CD4-positive, alpha-beta memory T cell (primary cell): ENCODE data around the gene HIF1A. TPM values are rescaled to one million over a fixed set of nuclear protein-coding genes. Genes with fewer than 3 reads are reported as not detected.
"Not testable (repeated sequence)": the region's sequence is repeated elsewhere in the genome, so short reads cannot be mapped to it uniquely, and the experiment has no call there.

Source experiments
- CTCF ChIA-PET: fragments of 350-600 bp; sonication (Branson Sonifier 250); formaldehyde crosslinking; loops from one replicate; lab custom pipeline; 2021; ENCODE audit warnings: inconsistent platforms; ENCODE audit not compliant: partially characterized antibody; lab: Charles Lee
- POLR2A ChIA-PET: fragments of 350-600 bp; sonication (Branson Sonifier 250); formaldehyde crosslinking; loops from one replicate; lab custom pipeline; 2021; ENCODE audit not compliant: partially characterized antibody; lab: Charles Lee
- DNase-seq, 5 donors: peaks; one replicate each; pipeline versions ENCODE4 v3.0.0 to v3.0.0-alpha.2; 2020 to 2022; ENCODE audit warnings: mixed read lengths in 1 of 5
- H3K27ac ChIP-seq: one replicate; pipeline ENCODE4 v1.7.0; 2013; ENCODE audit warnings: low read depth, low read length
- H3K27me3 ChIP-seq: 2 replicates; pipeline ENCODE4 v1.7.0; 2013; ENCODE audit warnings: mild to moderate bottlenecking, low read length, moderate library complexity; ENCODE audit not compliant: insufficient read depth
- H3K36me3 ChIP-seq: 2 replicates; pipeline ENCODE4 v1.7.0; 2013; ENCODE audit warnings: mild to moderate bottlenecking, low read length, moderate library complexity; ENCODE audit not compliant: insufficient read depth
- H3K4me1 ChIP-seq: 2 replicates; pipeline ENCODE4 v1.7.0; 2013; ENCODE audit warnings: mild to moderate bottlenecking, low read length, moderate library complexity; ENCODE audit not compliant: insufficient read depth
- H3K4me3 ChIP-seq, 2 donors: one replicate each; pipeline ENCODE4 v1.7.0; 2013; ENCODE audit warnings: low read length in 2 of 2, mild to moderate bottlenecking in 1 of 2
- H3K9me3 ChIP-seq, 2 donors: one replicate each; pipeline ENCODE4 v1.7.0; 2013; ENCODE audit warnings: low read length in 2 of 2, control low read depth in 1 of 2; ENCODE audit not compliant: control insufficient read depth in 1 of 2
- H3K27ac Mint-ChIP-seq, 7 donors: one replicate each; pipeline ENCODE4 v1.8.0; 2020 to 2021; ENCODE audit warnings: mixed read lengths in 7 of 7, mild to moderate bottlenecking in 6 of 7, inconsistent platforms in 3 of 7, moderate library complexity in 3 of 7
- H3K27me3 Mint-ChIP-seq, 2 donors: one replicate each; pipeline ENCODE4 v1.8.0; 2020 to 2021; ENCODE audit warnings: mixed read lengths in 2 of 2
- H3K36me3 Mint-ChIP-seq, 2 donors: one replicate each; pipeline ENCODE4 v1.8.0; 2020 to 2021; ENCODE audit warnings: mixed read lengths in 2 of 2, inconsistent platforms in 1 of 2, mild to moderate bottlenecking in 1 of 2
- H3K4me1 Mint-ChIP-seq, 4 donors: one replicate each; pipeline ENCODE4 v1.8.0; 2020 to 2021; ENCODE audit warnings: mixed read lengths in 4 of 4, mild to moderate bottlenecking in 1 of 4
- H3K4me3 Mint-ChIP-seq, 8 donors: one replicate each; pipeline ENCODE4 v1.8.0; 2020 to 2021; ENCODE audit warnings: mixed read lengths in 8 of 8, mild to moderate bottlenecking in 7 of 8, moderate library complexity in 6 of 8, inconsistent platforms in 3 of 8
- H3K9me3 Mint-ChIP-seq, 8 donors: one replicate each; pipeline ENCODE4 v1.8.0; 2020 to 2021; ENCODE audit warnings: mixed read lengths in 8 of 8, mild to moderate bottlenecking in 5 of 8, inconsistent platforms in 3 of 8, moderate library complexity in 1 of 8
- intact Hi-C: fragments of 100-400 bp; cut with micrococcal nuclease; formaldehyde crosslinking; loops from one replicate; pipeline ENCODE4 v1.15.1; 2023
- polyA plus RNA-seq, 2 donors: library from polyadenylated mRNA; unstranded; fragments of 300-500 nt; fragmentation: Illumina TruSeq; gene quantifications; one replicate each; pipeline ENCODE4 v1.2.3, GENCODE V29; 2021
- total RNA-seq, 2 experiments: library from RNA; stranded (reverse); gene quantifications; one replicate each; pipeline ENCODE4 v1.2.3, GENCODE V29; 2021

HIF1A gene
- total and polyA plus RNA-seq, 4 experiments from 2014 or later, result 82.5 to 87.1 (median 84.2) TPM

DNA sequence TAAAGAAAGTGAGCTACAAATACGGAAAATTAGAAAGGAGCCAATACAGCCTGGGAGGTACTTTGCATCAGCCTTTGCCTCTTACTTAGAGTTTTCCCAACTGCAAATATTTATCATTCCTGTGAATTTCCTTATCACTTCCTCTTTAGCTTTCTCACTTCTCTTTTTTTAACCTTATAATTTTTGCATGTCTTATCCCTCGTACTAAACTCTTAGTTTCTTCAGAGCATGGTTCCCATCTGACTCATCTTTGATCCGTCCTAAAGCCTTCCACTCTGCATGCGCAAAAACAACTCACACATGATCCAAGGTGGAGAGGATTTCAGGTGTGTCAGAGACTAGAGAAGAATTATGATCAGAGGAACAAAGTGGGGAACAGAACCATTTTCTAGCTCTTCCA is 57.3 kb downstream of the HIF1A start:
- DNase-seq, result no peak
- H3K9me3 Mint-ChIP-seq, result no peaks in the 10 kb centered on the region
- peaks cover 0 to 1% of the 10 kb centered on the region in 2 donors for H3K27me3 Mint-ChIP-seq
- POLR2A ChIA-PET, result interaction anchor here (1.0 to 1.8 kb wide), 5 partner anchors 9 to 472 kb away, joined by 3 to 16 read pairs (median 3); partner anchors contain the start of genes HIF1A and SNAPC1
- CTCF ChIA-PET, result interaction anchor here (1.3 to 2.4 kb wide), 2 partner anchors 9 to 472 kb away, joined by 4 to 7 read pairs; partner anchors contain the start of gene SNAPC1
- Histone ChIP-seq H3K27me3 (no peaks in the 10 kb centered on the region), H3K9me3 (no peaks in the 10 kb centered on the region), H3K4me1 (peaks cover 11% of the 10 kb centered on the region), H3K4me3 (no peak overlapping the region), H3K27ac (no peak overlapping the region), H3K36me3 (peaks cover 2% of the 10 kb centered on the region)
- H3K4me1 Mint-ChIP-seq, result peaks cover 3 to 19% (median 4%) of the 10 kb centered on the region in 4 donors
- peaks cover 4 to 6% of the 10 kb centered on the region in 2 donors for H3K36me3 Mint-ChIP-seq
- peak overlapping the region in 2 of 8 donors; percentile 9 to 72 for H3K4me3 Mint-ChIP-seq
- intact Hi-C loops, result no loop called here
- H3K27ac Mint-ChIP-seq, result peak overlapping the region in 1 of 7 donors; percentile 51

DNA sequence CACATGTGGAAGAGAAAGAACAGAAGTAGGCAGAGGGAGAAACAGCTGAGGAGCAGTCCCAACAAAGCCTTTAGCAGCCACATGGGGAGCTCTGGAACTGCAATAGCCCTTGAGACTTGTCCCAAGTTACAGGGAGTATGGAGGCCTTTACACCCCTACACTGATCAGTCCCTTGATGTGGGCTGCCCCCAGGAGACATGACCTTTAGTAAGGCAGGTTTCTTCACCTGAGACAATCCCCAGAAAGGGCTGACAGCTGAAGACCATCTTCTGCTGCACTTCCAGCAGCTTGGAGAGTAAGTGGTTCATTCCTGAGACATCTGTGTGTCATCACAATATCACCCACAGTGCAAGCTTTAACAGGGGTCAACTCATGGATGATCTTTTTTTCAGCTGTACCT is 58.3 kb downstream of the HIF1A start:
- Mint-ChIP-seq H3K4me1 (peaks cover 3 to 19% (median 4%) of the 10 kb centered on the region in 4 donors), H3K27me3 (peaks cover 0 to 1% of the 10 kb centered on the region in 2 donors), H3K36me3 (no peaks in the 10 kb centered on the region), H3K27ac (peak overlapping the region in 3 of 7 donors; percentile 43 to 70 (median 51)), H3K4me3 (no peak overlapping the region), H3K9me3 (peaks cover 0 to 1% (median 0%) of the 10 kb centered on the region in 8 donors)
- peaks cover 11% of the 10 kb centered on the region for H3K4me1 ChIP-seq
- no peaks in the 10 kb centered on the region for H3K36me3 ChIP-seq
- no peaks in the 10 kb centered on the region for H3K9me3 ChIP-seq
- intact Hi-C loops, result no loop called here
- no peaks in the 10 kb centered on the region for H3K27me3 ChIP-seq
- POLR2A ChIA-PET, result interaction anchor here (1.2 to 1.6 kb wide), 2 partner anchors 8 to 282 kb away, joined by 3 to 7 read pairs; partner anchors contain the start of gene SNAPC1
- no peak overlapping the region for H3K27ac ChIP-seq
- CTCF ChIA-PET, result interaction anchor here (1.1 to 2.4 kb wide), 3 partner anchors 8 to 473 kb away, joined by 3 to 7 read pairs (median 4); partner anchors contain the start of gene SNAPC1
- no peak for DNase-seq
- no peak overlapping the region for H3K4me3 ChIP-seq

DNA sequence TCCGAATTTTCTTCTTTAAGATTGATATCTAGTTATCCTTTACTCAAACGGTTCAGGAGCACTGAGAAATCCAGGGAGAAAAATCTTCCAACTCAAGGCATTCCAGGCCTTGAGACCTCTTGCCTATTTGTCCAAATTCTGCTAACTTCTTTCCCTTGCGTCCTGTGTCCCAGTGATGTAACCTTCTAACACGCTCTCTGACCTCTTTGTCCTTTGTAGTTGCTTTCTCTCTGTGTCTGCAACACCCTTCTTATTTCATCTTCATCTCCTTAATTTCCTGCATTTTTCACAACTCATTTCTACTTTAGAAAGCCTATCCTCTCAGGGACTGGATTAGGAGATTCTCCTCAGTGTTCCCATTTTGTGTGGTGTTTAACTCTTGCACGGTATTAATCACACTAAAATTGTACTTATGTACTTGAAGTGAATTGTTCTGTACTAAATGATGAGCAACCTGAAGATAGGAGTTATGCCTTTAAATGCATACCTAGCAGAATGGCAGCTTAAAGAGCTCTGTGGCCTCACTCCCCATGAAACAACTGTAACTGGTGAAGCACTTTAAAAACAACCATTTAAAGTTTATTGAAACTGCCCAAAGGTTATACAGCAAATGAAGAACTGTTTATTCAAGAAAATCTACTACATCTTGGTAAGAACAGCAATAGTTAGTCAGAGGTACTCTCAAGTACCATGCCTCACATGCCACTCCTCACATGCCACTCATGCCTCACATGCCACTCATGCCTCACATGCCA is 59.5 kb downstream of the HIF1A start:
- Mint-ChIP-seq H3K27me3 (peaks cover 0 to 1% of the 10 kb centered on the region in 2 donors), H3K4me1 (peaks cover 3 to 17% (median 4%) of the 10 kb centered on the region in 4 donors), H3K4me3 (peak overlapping the region in 1 of 8 donors; percentile 2), H3K9me3 (peaks cover 0 to 1% (median 0%) of the 10 kb centered on the region in 8 donors), H3K27ac (peak overlapping the region in 1 of 7 donors; percentile 41), H3K36me3 (no peaks in the 10 kb centered on the region)
- no peak overlapping the region for H3K4me3 ChIP-seq
- no peaks in the 10 kb centered on the region for H3K27me3 ChIP-seq
- H3K4me1 ChIP-seq, result peaks cover 11% of the 10 kb centered on the region
- DNase-seq, result no peak
- H3K27ac ChIP-seq, result no peak overlapping the region
- ChIA-PET CTCF (no interaction called here), POLR2A (interaction anchor here (1.6 kb wide), 1 partner anchor 7 kb away, joined by 7 read pairs; the partner anchor contains the start of gene SNAPC1)
- intact Hi-C loops, result no loop called here
- H3K36me3 ChIP-seq, result no peaks in the 10 kb centered on the region
- no peaks in the 10 kb centered on the region for H3K9me3 ChIP-seq

DNA sequence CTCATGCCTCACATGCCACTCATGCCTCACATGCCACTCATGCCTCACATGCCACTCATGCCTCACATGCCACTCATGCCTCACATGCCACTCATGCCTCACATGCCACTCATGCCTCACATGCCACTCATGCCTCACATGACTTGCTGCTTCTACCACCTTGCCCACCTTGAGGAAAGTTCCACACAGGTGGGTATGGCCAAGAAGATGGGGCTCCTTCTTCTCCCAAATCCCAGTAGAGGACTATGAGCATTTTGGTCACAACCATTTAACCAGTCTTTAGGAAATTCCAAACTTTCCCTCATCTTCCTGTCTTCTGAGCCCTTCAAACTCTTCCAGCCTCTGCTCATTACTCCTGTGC is 60.0 kb downstream of the HIF1A start:
- H3K27ac ChIP-seq, H3K27ac Mint-ChIP-seq, H3K4me1 ChIP-seq, H3K9me3 Mint-ChIP-seq, H3K4me3 ChIP-seq, CTCF ChIA-PET, H3K9me3 ChIP-seq, H3K27me3 ChIP-seq, POLR2A ChIA-PET, H3K36me3 ChIP-seq, H3K27me3 Mint-ChIP-seq, DNase-seq, intact Hi-C loops, H3K36me3 Mint-ChIP-seq, H3K4me3 Mint-ChIP-seq: not testable (repeated sequence)
- H3K4me1 Mint-ChIP-seq, result peaks cover 3 to 12% (median 4%) of the 10 kb centered on the region in 4 donors

DNA sequence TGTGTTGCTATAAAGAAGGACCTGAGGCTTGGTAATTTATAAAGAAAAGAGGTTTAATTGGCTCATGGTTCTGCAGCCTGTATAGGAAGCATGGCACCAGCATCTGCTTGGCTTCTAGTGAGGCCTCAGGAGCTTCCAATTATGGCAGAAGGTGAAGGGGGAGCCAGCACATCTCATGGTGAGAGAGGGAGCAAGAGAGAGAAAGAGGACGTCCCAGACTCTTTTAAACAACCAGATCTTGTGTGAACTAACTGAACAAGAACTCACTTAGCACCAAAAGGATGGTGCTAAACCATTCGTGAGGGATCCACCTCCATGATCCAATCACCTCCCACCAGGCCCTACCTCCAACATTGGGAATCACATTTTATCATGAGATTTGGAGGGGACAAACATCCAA is 60.8 kb downstream of the HIF1A start:
- no peak for DNase-seq
- Histone ChIP-seq H3K36me3 (no peaks in the 10 kb centered on the region), H3K4me3 (no peak overlapping the region), H3K9me3 (no peaks in the 10 kb centered on the region), H3K27me3 (no peaks in the 10 kb centered on the region), H3K27ac (no peak overlapping the region), H3K4me1 (peaks cover 6% of the 10 kb centered on the region)
- Mint-ChIP-seq H3K27ac (peak overlapping the region in 1 of 7 donors; percentile 43), H3K4me1 (peaks cover 0 to 6% (median 2%) of the 10 kb centered on the region in 4 donors), H3K4me3 (no peak overlapping the region), H3K27me3 (peaks cover 0 to 1% of the 10 kb centered on the region in 2 donors), H3K36me3 (no peaks in the 10 kb centered on the region), H3K9me3 (peaks cover 0 to 1% (median 0%) of the 10 kb centered on the region in 8 donors)
- ChIA-PET POLR2A (no interaction called here), CTCF (interaction anchor here (2.1 kb wide), 1 partner anchor 81 kb away, joined by 8 read pairs; no protein-coding TSS in a partner anchor)
- intact Hi-C loops, result no loop called here

DNA sequence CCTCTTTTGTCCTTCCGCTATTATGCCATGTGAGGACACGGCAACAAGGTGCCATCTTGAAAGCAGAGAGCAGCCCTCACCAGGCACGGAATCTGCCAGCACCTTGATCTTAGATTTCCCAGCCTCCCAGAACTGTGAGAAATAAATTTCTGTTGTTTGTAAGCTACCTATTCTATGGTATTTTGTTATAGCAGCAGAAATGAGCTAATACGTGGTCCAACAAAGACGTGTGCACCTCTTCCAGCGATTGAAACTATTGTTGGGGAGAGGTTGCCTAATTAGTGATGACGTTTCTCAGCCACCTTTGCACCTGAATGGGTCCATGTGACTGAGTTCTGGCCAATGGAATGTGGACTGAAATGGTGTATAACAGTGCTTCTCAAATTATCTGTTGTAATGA is 64.6 kb downstream of the HIF1A start:
- Histone ChIP-seq H3K9me3 (no peaks in the 10 kb centered on the region), H3K27ac (no peak overlapping the region), H3K4me1 (peaks cover 32% of the 10 kb centered on the region), H3K27me3 (no peaks in the 10 kb centered on the region), H3K4me3 (no peak overlapping the region), H3K36me3 (no peaks in the 10 kb centered on the region)
- Mint-ChIP-seq H3K36me3 (peaks cover 0 to 13% of the 10 kb centered on the region in 2 donors), H3K9me3 (peaks cover 0 to 1% (median 0%) of the 10 kb centered on the region in 8 donors), H3K4me1 (peaks cover 20 to 40% (median 28%) of the 10 kb centered on the region in 4 donors), H3K27me3 (peaks cover 0 to 1% of the 10 kb centered on the region in 2 donors), H3K27ac (peak overlapping the region in 1 of 7 donors; percentile 100), H3K4me3 (no peak overlapping the region)
- intact Hi-C loops, result no loop called here
- ChIA-PET CTCF (interaction anchor here (2.8 kb wide), 1 partner anchor 78 kb away, joined by 7 read pairs; no protein-coding TSS in a partner anchor), POLR2A (no interaction called here)
- no peak for DNase-seq

DNA sequence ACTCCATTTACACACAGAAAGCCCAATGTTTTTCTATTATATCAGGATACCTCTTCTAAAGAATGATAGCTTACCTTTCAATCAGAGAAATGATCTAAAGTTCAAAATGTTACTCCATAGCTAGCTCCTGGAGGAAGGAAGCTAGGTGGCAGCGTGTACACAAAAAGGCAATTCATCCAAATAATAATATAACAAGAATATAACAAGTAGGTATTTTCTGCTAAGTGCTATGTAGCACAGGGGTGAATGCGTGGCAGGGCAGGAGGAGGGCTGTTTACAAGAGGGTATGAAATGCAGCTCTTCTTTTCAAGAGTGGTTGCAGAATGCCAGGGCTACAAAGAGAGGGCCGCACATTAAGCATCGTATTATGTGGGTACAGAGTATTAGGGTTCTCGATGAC is 66.2 kb downstream of the HIF1A start:
- peaks cover 0 to 16% of the 10 kb centered on the region in 2 donors for H3K36me3 Mint-ChIP-seq
- intact Hi-C loops, result no loop called here
- DNase-seq, result no peak

More for the DNA sequence above, 66.2 kb downstream of the HIF1A start:
- H3K36me3 ChIP-seq, result no peaks in the 10 kb centered on the region
- H3K4me3 ChIP-seq, result peak overlapping the region; percentile 50 to 85
- H3K4me1 ChIP-seq, result peaks cover 38% of the 10 kb centered on the region
- H3K4me1 Mint-ChIP-seq, result peaks cover 25 to 54% (median 31%) of the 10 kb centered on the region in 4 donors
- H3K9me3 Mint-ChIP-seq, result peaks cover 0 to 1% (median 0%) of the 10 kb centered on the region in 8 donors
- peak overlapping the region; percentile 96 to 100 (median 99) for H3K4me3 Mint-ChIP-seq
- ChIA-PET CTCF (interaction anchor here (0.6 to 2.8 kb wide), 13 partner anchors 9 to 443 kb away, joined by 3 to 11 read pairs (median 4); no protein-coding TSS in a partner anchor), POLR2A (interaction anchor here (0.7 to 2.6 kb wide), 26 partner anchors 8 to 1782 kb away, joined by 3 to 28 read pairs (median 4); partner anchors contain the start of genes HIF1A, PPM1A and PPP2R5E)
- H3K27me3 Mint-ChIP-seq, result no peaks in the 10 kb centered on the region
- no peaks in the 10 kb centered on the region for H3K9me3 ChIP-seq
- peak overlapping the region; percentile 99 to 100 (median 100) for H3K27ac Mint-ChIP-seq
- H3K27ac ChIP-seq, result peak overlapping the region; percentile 90
- no peaks in the 10 kb centered on the region for H3K27me3 ChIP-seq
